Activated naive CD4-positive, alpha-beta T cell treated with anti-CD3 and anti-CD28 coated beads, Interleukin-2, amount 50 U/mL, for 16 hours (primary cell): ENCODE results near the gene PCDHA5.
A peak's percentile ranks its signal among the peaks of the same experiment; 100 is the strongest.
"Not testable (repeated sequence)": the region's sequence is repeated elsewhere in the genome, so short reads cannot be mapped to it uniquely, and the experiment has no call there.

Source experiments
- DNase-seq: peaks from one replicate; pipeline ENCODE4 v3.0.0-alpha.2; 2020

PCDHA5 gene

DNA sequence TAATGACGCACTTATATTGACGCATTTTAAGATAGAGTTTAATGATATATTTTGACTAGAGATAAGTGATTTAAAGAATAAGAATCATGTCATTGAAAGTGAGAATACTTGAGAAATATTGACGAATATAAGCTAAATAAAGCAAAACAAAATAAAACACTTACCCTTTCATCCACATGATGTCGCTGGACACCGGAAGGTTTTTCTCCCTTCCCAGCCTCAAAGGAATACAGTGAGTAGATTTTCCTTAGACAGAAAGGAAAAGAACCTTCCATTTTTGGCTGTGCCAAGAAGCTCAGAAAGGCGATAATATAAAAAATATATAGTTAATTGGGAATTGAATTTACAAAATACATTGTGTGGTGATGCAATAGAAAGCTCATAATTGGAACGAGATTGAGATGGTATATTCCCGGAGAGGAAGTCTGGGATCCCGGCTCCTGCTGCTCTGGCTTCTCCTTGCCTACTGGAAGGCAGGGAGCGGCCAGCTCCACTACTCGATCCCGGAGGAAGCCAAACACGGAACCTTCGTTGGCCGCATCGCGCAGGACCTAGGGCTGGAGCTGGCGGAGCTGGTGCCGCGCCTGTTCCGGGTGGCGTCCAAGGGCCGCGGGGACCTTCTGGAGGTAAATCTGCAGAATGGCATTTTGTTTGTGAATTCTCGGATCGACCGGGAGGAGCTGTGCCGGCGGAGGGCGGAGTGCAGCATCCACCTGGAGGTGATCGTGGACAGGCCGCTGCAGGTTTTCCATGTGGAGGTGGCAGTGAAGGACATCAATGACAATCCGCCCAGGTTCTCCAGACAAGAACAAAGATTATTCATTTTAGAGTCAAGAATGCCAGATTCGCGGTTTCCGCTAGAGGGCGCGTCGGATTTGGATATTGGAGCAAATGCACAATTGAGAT lies at the start of gene PCDHA5:
Gene PCDHA5, plus strand, starts transcription at position 239 of the 906 bp plus-strand sequence.
- DNase-seq = no peak

DNA sequence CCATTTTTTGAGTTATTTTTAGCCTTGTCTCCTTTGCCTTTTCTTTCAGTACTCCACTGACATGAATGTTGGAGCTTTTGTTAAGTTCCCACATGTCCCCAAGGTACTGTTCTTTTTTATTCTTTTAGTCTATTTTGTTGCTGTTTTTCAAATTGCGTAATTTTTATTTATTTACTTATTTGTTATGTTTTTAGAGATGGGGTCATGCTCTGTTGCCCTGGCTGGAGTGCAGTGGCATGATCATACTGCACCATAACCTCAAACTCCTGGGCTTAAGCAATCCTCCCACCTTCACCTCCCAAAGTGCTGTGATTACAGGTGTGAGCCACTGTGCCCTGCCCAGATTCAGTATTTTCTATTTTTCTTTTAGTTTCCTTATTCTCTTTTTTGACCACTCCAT lies 40.9 kb upstream of the PCDHA5 start:
- no peak for DNase-seq

DNA sequence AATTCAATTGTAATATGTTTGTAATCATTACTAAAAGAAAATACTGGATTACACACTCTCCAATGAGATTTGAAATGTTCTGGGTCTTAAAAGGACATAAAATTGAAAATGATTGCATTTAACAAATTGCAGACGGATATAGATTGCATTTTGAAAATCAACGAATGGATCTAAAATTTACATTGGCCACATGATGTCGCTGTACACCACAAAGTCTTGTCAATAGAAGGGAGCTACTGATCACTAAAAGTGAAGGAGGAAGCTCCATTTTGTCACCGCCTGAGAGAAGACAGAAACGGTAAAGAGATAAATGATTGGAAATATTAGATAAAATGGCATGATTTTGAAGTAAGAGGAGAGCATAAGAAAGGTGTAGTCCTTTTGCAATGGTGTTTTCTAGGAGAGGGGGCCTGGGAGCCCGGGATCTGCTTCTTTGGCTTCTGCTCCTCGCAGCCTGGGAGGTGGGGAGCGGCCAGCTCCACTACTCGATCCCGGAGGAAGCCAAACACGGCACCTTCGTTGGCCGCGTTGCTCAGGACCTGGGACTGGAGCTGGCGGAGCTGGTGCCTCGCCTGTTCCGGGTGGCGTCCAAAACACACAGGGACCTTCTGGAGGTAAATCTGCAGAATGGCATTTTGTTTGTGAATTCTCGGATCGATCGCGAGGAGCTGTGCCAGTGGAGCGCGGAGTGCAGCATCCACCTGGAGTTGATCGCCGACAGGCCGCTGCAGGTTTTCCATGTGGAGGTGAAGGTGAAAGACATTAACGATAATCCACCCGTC lies 35.3 kb upstream of the PCDHA5 start, which contains the start of gene PCDHA1:
Gene PCDHA1, plus strand, starts transcription at position 236 of the 782 bp plus-strand sequence.
- no peak for DNase-seq

DNA sequence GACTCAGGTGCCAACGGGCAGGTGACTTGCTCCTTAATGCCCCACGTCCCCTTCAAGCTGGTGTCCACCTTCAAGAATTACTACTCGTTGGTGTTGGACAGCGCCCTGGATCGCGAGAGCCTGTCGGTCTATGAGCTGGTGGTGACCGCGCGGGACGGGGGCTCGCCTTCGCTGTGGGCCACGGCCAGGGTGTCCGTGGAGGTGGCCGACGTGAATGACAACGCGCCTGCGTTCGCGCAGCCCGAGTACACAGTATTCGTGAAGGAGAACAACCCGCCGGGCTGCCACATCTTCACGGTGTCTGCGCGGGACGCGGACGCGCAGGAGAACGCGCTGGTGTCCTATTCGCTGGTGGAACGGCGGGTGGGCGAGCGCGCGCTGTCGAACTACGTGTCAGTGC lies 34.0 kb upstream of the PCDHA5 start:
- not testable (repeated sequence) for DNase-seq

DNA sequence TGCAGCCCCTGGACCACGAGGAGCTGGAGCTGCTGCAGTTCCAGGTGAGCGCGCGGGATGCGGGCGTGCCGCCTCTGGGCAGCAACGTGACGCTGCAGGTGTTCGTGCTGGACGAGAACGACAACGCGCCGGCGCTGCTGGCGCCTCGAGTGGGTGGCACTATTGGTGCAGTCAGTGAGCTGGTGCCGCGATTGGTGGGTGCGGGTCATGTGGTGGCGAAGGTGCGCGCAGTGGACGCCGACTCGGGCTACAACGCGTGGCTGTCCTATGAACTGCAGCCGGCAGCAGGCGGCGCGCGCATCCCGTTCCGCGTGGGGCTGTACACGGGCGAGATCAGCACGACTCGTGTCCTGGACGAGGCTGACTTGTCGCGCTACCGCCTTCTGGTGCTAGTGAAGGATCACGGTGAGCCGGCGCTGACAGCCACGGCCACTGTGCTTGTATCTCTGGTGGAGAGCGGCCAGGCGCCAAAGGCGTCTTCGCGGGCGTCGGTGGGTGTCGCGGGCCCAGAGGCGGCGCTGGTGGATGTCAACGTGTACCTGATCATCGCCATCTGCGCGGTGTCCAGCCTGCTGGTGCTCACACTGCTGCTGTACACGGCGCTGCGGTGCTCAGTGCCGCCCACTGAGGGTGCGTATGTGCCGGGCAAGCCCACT lies 33.4 kb upstream of the PCDHA5 start:
- not testable (repeated sequence) for DNase-seq

DNA sequence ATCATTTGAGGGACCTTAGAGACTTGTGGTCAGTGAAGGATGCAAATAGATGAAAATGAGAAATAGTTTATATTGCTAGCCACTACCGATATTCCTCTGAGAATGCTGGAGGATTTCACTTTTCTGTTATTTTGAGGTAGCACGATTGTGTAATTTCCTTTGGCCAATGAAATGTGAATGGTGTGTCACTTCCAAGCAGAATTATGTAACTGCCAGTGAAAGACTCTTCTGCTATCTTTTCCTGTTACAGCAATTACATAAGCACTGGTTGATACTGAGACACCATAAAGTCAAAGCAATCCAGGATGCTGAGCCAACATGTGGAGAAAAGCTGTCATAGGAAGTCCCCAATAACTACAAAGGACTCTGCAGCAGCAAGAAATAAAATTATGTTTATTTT lies 30.3 kb upstream of the PCDHA5 start:
- no peak for DNase-seq

DNA sequence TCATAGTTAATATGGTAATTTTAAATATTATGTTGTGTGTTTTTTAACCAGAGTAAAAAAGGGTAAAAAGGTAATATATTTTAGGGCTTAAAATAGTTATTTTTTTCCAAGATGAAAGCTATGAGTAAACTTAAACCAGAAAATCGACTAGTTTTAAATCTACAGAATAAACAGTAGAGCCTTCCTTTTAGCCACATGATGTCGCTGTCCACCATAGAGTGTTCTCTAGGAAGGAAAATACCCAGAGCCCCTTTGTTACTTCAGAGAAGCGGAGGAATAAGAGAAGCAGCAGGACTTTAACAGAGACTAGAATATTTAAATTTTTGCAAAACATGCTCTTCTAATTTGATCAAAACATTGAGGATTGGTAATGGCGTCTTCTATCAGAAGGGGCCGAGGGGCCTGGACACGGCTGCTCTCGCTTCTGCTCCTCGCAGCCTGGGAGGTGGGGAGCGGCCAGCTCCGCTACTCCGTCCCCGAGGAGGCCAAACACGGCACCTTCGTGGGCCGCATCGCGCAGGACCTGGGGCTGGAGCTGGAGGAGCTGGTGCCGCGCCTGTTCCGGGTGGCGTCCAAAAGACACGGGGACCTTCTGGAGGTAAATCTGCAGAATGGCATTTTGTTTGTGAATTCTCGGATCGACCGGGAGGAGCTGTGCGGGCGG lies 26.7 kb upstream of the PCDHA5 start, which contains the start of gene PCDHA2:
Gene PCDHA2, plus strand, starts transcription at position 258 of the 664 bp plus-strand sequence.
- DNase-seq = no peak

DNA sequence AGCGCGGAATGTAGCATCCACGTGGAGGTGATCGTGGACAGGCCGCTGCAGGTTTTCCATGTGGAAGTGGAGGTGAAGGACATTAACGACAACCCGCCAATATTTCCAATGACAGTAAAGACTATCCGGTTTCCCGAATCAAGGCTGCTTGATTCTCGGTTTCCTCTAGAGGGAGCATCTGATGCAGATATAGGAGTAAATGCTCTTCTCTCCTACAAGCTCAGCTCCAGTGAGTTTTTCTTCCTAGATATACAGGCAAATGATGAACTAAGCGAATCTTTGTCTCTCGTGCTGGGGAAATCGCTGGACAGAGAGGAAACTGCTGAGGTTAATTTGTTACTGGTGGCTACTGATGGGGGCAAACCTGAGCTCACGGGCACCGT lies 26.2 kb upstream of the PCDHA5 start:
- no peak for DNase-seq

DNA sequence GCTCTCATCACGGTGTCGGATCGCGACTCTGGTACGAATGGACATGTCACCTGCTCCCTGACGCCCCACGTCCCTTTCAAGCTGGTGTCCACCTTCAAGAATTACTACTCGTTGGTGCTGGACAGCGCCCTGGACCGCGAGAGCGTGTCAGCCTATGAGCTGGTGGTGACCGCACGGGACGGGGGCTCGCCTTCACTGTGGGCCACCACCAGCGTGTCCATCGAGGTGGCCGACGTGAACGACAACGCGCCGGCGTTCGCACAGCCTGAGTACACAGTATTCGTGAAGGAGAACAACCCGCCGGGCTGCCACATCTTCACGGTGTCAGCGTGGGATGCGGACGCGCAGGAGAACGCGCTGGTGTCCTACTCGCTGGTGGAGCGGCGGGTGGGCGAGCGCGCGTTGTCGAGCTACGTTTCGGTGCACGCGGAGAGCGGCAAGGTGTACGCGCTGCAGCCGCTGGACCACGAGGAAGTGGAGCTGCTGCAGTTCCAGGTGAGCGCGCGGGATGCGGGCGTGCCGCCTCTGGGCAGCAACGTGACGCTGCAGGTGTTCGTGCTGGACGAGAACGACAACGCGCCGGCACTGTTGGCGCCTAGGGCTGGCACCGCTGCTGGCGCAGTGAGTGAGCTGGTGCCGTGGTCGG lies 25.2 kb upstream of the PCDHA5 start:
- DNase-seq = not testable (repeated sequence)

DNA sequence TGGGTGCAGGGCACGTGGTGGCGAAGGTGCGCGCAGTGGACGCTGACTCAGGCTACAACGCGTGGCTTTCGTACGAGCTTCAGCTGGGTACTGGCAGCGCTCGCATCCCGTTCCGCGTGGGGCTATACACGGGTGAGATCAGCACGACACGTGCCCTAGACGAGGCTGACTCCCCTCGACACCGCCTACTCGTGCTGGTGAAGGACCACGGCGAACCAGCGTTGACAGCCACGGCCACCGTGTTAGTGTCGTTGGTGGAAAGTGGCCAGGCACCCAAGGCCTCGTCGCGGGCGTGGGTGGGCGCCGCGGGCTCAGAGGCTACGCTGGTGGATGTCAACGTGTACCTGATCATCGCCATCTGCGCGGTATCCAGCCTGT lies 24.7 kb upstream of the PCDHA5 start:
- DNase-seq = no peak

DNA sequence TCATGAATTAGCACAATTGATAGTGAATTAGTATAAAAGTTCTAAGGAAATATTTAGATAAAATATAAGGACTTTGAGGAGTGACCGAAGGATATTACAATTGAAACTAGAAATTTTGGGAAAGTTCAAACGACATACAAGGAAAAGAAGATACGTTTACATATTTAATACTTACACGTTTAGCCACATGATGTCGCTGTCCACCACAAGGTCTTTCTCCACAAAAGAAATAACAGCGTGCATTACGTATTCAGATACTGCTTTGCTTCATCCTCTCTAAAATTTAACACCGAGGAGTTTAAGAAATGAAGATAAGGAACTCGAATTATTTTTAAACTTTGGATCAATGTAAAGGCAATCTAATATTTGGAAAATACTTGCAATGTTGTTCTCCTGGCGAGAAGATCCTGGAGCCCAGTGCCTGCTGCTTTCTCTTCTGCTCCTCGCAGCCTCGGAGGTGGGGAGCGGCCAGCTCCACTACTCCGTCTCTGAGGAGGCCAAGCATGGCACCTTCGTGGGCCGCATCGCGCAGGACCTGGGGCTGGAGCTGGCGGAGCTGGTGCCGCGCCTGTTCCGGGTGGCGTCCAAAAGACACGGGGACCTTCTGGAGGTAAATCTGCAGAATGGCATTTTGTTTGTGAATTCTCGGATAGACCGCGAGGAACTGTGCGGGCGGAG lies 20.5 kb upstream of the PCDHA5 start, which contains the start of gene PCDHA3:
Gene PCDHA3, plus strand, starts transcription at position 242 of the 678 bp plus-strand sequence.
- DNase-seq = no peak

DNA sequence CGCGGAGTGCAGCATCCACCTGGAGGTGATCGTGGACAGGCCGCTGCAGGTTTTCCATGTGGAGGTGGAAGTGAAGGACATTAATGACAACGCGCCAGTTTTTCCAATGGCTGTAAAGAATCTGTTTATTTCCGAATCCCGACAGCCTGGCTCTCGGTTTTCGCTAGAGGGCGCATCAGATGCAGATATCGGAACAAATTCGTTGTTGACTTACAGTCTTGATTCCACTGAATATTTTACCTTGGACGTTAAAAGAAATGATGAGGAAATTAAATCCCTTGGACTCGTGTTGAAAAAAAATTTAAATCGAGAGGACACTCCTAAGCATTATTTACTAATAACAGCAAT lies 19.9 kb upstream of the PCDHA5 start:
- DNase-seq = no peak

DNA sequence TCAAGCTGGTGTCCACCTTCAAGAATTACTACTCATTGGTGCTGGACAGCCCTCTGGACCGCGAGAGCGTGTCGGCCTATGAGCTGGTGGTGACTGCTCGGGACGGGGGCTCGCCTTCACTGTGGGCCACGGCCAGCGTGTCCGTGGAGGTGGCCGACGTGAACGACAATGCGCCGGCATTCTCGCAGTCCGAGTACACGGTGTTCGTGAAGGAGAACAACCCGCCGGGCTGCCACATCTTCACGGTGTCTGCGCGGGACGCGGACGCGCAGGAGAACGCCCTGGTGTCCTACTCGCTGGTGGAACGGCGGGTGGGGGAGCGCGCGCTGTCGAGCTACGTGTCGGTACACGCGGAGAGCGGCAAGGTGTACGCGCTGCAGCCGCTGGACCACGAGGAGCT lies 19.0 kb upstream of the PCDHA5 start:
- DNase-seq = not testable (repeated sequence)

DNA sequence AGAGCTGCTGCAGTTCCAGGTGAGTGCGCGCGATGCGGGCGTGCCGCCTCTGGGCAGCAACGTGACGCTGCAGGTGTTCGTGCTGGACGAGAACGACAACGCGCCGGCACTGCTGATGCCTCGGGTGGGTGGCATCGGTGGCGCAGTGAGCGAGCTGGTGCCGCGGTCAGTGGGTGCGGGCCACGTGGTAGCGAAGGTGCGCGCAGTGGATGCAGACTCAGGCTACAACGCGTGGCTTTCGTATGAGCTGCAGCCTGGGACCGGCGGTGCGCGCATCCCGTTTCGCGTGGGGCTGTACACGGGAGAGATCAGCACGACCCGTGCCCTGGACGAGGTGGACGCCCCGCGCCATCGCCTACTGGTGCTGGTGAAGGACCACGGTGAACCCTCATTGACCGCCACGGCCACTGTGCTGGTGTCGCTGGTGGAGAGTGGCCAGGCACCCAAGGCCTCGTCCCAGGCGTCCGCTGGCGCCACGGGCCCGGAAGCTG lies 18.6 kb upstream of the PCDHA5 start:
- DNase-seq = peak; percentile 9

DNA sequence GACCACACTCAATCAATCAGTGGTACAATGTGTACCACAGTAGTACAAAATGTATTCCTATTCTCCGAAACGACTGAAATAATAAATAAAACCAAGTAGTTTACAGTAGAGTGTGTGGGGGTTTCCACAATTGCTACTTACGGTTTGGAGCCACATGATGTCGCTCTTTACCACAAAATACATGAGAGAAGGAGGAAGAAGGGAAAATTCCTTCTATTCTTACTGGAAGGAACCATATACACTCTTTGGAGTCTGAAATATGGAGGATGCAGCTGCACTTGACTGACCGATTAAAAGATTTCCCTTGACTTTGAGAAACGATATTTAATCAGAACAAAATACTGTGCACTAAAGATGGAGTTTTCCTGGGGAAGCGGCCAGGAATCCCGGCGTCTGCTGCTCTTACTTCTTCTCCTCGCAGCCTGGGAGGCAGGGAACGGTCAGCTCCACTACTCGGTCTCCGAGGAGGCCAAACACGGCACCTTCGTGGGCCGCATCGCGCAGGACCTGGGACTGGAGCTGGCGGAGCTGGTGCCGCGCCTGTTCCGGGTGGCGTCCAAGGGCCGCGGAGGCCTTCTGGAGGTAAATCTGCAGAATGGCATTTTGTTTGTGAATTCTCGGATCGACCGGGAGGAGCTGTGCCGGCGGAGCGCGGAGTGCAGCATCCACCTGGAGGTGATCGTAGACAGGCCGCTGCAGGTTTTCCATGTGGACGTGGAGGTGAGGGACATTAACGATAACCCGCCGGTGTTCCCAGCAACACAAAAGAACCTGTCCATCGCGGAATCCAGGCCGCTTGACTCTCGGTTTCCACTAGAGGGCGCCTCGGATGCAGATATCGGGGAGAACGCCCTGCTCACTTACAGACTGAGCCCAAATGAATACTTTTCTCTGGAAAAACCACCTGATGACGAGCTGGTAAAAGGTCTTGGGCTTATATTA lies 14.3 kb upstream of the PCDHA5 start, which contains the start of gene PCDHA4:
Gene PCDHA4, plus strand, starts transcription at position 235 of the 942 bp plus-strand sequence.
- no peak for DNase-seq

DNA sequence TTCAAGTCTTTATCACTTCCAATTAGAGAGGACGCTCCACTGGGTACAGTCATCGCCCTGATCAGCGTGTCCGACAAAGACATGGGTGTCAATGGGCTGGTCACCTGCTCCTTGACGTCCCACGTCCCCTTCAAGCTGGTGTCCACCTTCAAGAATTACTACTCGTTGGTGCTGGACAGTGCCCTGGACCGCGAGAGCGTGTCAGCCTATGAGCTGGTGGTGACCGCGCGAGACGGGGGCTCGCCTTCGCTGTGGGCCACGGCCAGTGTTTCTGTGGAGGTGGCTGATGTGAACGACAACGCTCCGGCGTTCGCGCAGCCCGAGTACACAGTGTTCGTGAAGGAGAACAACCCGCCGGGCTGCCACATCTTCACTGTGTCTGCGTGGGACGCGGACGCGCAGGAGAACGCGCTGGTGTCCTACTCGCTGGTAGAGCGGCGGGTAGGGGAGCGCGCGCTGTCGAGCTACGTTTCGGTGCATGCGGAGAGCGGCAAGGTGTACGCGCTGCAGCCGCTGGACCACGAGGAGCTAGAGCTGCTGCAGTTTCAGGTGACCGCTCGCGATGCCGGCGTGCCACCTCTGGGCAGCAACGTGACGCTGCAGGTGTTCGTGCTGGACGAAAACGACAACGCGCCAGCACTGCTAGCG lies 13.0 kb upstream of the PCDHA5 start:
- DNase-seq = not testable (repeated sequence)

DNA sequence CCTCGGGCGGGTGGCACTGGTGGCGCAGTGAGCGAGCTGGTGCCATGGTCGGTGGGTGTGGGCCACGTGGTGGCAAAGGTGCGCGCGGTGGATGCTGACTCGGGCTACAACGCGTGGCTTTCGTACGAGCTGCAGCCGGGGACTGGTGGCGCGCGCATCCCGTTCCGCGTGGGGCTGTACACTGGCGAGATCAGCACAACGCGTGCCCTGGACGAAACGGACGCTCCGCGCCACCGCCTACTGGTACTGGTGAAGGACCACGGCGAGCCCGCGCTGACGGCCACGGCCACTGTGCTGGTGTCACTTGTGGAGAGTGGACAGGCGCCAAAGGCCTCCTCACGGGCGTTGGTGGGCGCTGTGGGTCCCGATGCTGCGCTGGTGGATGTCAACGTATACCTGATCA lies 12.5 kb upstream of the PCDHA5 start:
- no peak for DNase-seq

DNA sequence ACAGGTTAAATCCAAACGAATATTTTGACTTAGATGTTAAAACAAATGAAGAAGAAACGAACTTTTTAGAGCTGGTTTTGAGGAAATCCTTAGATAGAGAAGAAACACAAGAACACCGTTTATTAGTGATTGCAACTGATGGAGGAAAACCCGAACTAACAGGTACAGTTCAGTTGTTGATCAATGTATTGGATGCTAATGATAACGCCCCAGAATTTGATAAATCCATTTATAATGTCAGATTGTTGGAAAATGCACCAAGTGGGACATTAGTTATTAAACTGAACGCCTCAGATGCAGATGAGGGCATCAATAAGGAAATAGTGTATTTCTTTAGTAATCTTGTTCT lies 842 bp downstream of the PCDHA5 start:
- DNase-seq = no peak

DNA sequence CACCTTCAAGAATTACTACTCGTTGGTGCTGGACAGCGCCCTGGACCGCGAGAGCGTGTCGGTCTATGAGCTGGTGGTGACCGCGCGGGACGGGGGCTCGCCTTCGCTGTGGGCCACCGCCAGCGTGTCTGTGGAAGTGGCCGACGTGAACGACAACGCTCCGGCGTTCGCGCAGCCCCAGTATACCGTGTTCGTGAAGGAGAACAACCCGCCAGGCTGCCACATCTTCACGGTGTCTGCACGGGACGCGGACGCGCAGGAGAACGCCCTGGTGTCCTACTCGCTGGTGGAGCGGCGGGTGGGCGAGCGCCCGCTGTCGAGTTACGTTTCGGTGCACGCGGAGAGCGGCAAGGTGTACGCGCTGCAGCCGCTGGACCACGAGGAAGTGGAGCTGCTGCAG lies 1.6 kb downstream of the PCDHA5 start:
- DNase-seq = not testable (repeated sequence)

DNA sequence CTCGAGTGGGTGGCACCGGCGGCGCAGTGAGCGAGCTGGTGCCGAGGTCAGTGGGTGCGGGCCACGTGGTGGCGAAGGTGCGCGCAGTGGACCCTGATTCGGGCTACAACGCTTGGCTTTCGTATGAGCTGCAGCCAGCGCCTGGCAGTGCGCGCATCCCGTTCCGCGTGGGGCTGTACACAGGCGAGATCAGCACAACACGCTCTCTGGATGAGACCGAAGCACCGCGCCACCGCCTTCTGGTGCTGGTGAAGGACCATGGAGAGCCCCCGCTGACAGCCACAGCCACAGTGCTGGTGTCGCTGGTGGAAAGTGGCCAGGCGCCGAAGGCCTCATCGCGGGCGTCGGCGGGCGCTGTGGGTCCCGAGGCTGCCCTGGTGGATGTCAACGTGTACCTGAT lies 2.1 kb downstream of the PCDHA5 start:
- no peak for DNase-seq
